HCT116 (cell line): Measurements from ENCODE around the gene STRBP. TPM values are rescaled to one million over a fixed set of nuclear protein-coding genes. Genes with fewer than 3 reads are reported as not detected.

Experiments used
- ATAC-seq: fragments of 200-7000 bp; cut with Tn5 transposase; 2 replicates; pipeline ENCODE4 v1.9.1; 2020; ENCODE audit warnings: mild to moderate bottlenecking, moderate library complexity
- BruUV-seq: library from RNA; stranded (reverse); fragments of 400-500 nt; replicated peaks from 2 replicates; lab custom pipeline; 2021; lab: Mats Ljungman, UMichigan
- CTCF ChIA-PET: fragments of 300-600 bp; sonication (Branson Sonifier 250); formaldehyde crosslinking; loops from one replicate; lab custom pipeline; 2021; ENCODE audit warnings: antibody characterized with exemption; lab: Charles Lee
- POLR2A ChIA-PET: fragments of 300-600, 350-600 bp; sonication (Branson Sonifier 250); formaldehyde crosslinking; loops from one replicate; lab custom pipeline; 2021; ENCODE audit warnings: antibody characterized with exemption; lab: Charles Lee
- RAD21 ChIA-PET, 2 experiments: fragments of 300-600 bp; sonication (Branson Sonifier 250); formaldehyde crosslinking; loops; one replicate each; lab custom pipeline; 2023; ENCODE audit warnings: low total read pairs in 2 of 2; ENCODE audit not compliant: uncharacterized antibody in 2 of 2, unreplicated experiment in 2 of 2, low non-redundant PET in 1 of 2; lab: Charles Lee
- DNase-seq: peaks from one replicate; pipeline ENCODE4 v3.0.0-alpha.2; 2010; ENCODE audit warnings: low read depth, low spot score
- H2AFZ ChIP-seq: fragments of 200-600 bp; shearing (Covaris generic), sonication (generic); 2 replicates; pipeline ENCODE4 v1.6.1; 2017; ENCODE audit warnings: low read depth, mixed run types, mixed read lengths, antibody characterized with exemption, low read length; ENCODE audit not compliant: poor library complexity, severe bottlenecking
- H3K27ac ChIP-seq: 2 replicates; pipeline ENCODE4 v1.5.1; 2012; ENCODE audit warnings: low read depth, low read length
- H3K27me3 ChIP-seq: fragments of 200-600 bp; sonication (generic); 2 replicates; pipeline ENCODE4 v1.6.1; 2016; ENCODE audit warnings: mixed run types, low read length, mixed read lengths; ENCODE audit not compliant: insufficient read depth
- H3K36me3 ChIP-seq, 2 experiments: fragments of 200-500 bp in 1 of 2; fragments of 200-600 bp in 1 of 2; sonication (Bioruptor generic) in 1 of 2; sonication (generic) in 1 of 2; 2 replicates each; pipeline versions ENCODE4 v1.5.1 to v1.6.1; 2014 to 2016; ENCODE audit warnings: low read length in 2 of 2, inconsistent platforms in 1 of 2, mixed read lengths in 1 of 2, mixed run types in 1 of 2; ENCODE audit not compliant: insufficient read depth in 2 of 2, control insufficient read depth in 1 of 2
- H3K4me1 ChIP-seq, 2 experiments: fragments of 200-600 bp in 1 of 2; sonication (generic) in 1 of 2; 2 replicates each; pipeline versions ENCODE4 v1.5.1 to v1.6.1; 2012 to 2017; ENCODE audit warnings: low read length in 2 of 2, inconsistent platforms in 1 of 2, mild to moderate bottlenecking in 1 of 2, mixed read lengths in 1 of 2, mixed run types in 1 of 2, moderate library complexity in 1 of 2; ENCODE audit not compliant: insufficient read depth in 2 of 2, control insufficient read depth in 1 of 2
- H3K4me2 ChIP-seq: fragments of 200-600 bp; sonication (generic); 2 replicates; pipeline ENCODE4 v1.6.1; 2017; ENCODE audit warnings: mixed run types, low read length, mixed read lengths
- H3K4me3 ChIP-seq, 2 experiments: fragments of 200-600 bp in 1 of 2; sonication (generic) in 1 of 2; replicated peaks in 1 of 2; 2 replicates each; pipeline ENCODE4 v1.5.1; 2011 to 2016; ENCODE audit warnings: low read length in 2 of 2, control low read depth in 1 of 2, low read depth in 1 of 2, mild to moderate bottlenecking in 1 of 2, mixed read lengths in 1 of 2, mixed run types in 1 of 2
- H3K79me2 ChIP-seq: fragments of 200-600 bp; sonication (generic); 2 replicates; pipeline ENCODE4 v1.6.1; 2017; ENCODE audit warnings: mild to moderate bottlenecking, mixed run types, low read length, moderate library complexity, mixed read lengths; ENCODE audit not compliant: insufficient read depth
- H3K9ac ChIP-seq: fragments of 200-600 bp; sonication (generic); 2 replicates; pipeline ENCODE4 v1.6.1; 2016; ENCODE audit warnings: low read length, mixed read lengths
- H3K9me2 ChIP-seq: fragments of 200-600 bp; sonication (generic), shearing (Covaris generic); 2 replicates; pipeline ENCODE4 v1.6.1; 2017; ENCODE audit warnings: mixed run types, mild to moderate bottlenecking, moderate library complexity; ENCODE audit not compliant: insufficient read depth
- H3K9me3 ChIP-seq, 2 experiments: fragments of 200-500 bp in 1 of 2; fragments of 200-600 bp in 1 of 2; sonication (Bioruptor generic) in 1 of 2; sonication (generic) in 1 of 2; 2 replicates each; pipeline ENCODE4 v1.6.1; 2014 to 2017; ENCODE audit warnings: low read length in 2 of 2, mixed read lengths in 2 of 2, inconsistent platforms in 1 of 2, low read depth in 1 of 2, mild to moderate bottlenecking in 1 of 2, mixed run types in 1 of 2, moderate library complexity in 1 of 2; ENCODE audit not compliant: control insufficient read depth in 1 of 2, insufficient read depth in 1 of 2
- H4K20me1 ChIP-seq: fragments of 200-600 bp; sonication (generic), shearing (Covaris generic); 2 replicates; pipeline ENCODE4 v1.6.1; 2017; ENCODE audit warnings: mixed run types, mild to moderate bottlenecking, moderate library complexity; ENCODE audit not compliant: insufficient read depth
- ATF3 ChIP-seq: IDR thresholded peaks from 2 replicates; pipeline ENCODE4 v1.6.1; 2012
- CEBPB ChIP-seq: IDR thresholded peaks from 2 replicates; pipeline ENCODE4 v1.6.1; 2012; ENCODE audit warnings: low read depth
- CTCF ChIP-seq, 3 experiments: fragments of 200-600 bp in 1 of 3; sonication (generic) in 1 of 3; IDR thresholded peaks in 2 of 3; conservative IDR thresholded peaks in 1 of 3; 2 replicates each; pipeline ENCODE4 v1.5.1; 2012 to 2017; ENCODE audit warnings: low read depth in 2 of 3, low read length in 2 of 3, antibody characterized with exemption in 1 of 3, borderline replicate concordance in 1 of 3, control low read depth in 1 of 3, mild to moderate bottlenecking in 1 of 3, mixed read lengths in 1 of 3, mixed run types in 1 of 3, moderate library complexity in 1 of 3; ENCODE audit not compliant: insufficient read depth in 1 of 3
- EGR1 ChIP-seq: IDR thresholded peaks from 2 replicates; pipeline ENCODE4 v1.6.1; 2012; ENCODE audit warnings: low read depth
- ELF1 ChIP-seq: IDR thresholded peaks from 2 replicates; pipeline ENCODE4 v1.6.1; 2012; ENCODE audit warnings: low read depth, borderline replicate concordance
- EZH2phosphoT487 ChIP-seq: fragments of 200-600 bp; IDR thresholded peaks from 2 replicates; pipeline ENCODE4 v1.6.1; 2018; ENCODE audit warnings: antibody characterized with exemption, borderline replicate concordance
- FOSL1 ChIP-seq: IDR thresholded peaks from 2 replicates; pipeline ENCODE4 v1.6.1; 2012; ENCODE audit warnings: low read depth
- MAX ChIP-seq: IDR thresholded peaks from 2 replicates; pipeline ENCODE4 v1.6.1; 2012
- POLR2A ChIP-seq: IDR thresholded peaks from 2 replicates; pipeline ENCODE4 v1.7.0; 2011; ENCODE audit warnings: borderline replicate concordance; ENCODE audit not compliant: insufficient read depth, insufficient read length; ENCODE audit errors: extremely low read depth
- POLR2AphosphoS5 ChIP-seq: IDR thresholded peaks from 2 replicates; pipeline ENCODE4 v1.6.1; 2011; ENCODE audit warnings: mild to moderate bottlenecking, low read depth, low read length, moderate library complexity
- REST ChIP-seq: IDR thresholded peaks from 2 replicates; pipeline ENCODE4 v1.6.1; 2012; ENCODE audit warnings: low read depth
- SIN3A ChIP-seq: IDR thresholded peaks from 2 replicates; pipeline ENCODE4 v1.6.1; 2012; ENCODE audit warnings: low read depth
- SP1 ChIP-seq: IDR thresholded peaks from 2 replicates; pipeline ENCODE4 v1.6.1; 2012; ENCODE audit warnings: low read depth
- SRF ChIP-seq: IDR thresholded peaks from 2 replicates; pipeline ENCODE4 v1.6.1; 2012; ENCODE audit warnings: low read depth
- TCF7L2 ChIP-seq: IDR thresholded peaks from 2 replicates; pipeline ENCODE4 v1.7.0; 2011; ENCODE audit warnings: borderline replicate concordance, inconsistent platforms; ENCODE audit not compliant: insufficient read depth, insufficient read length; ENCODE audit errors: extremely low read depth
- YY1 ChIP-seq: IDR thresholded peaks from 2 replicates; pipeline ENCODE4 v1.6.1; 2011; ENCODE audit warnings: low read length, low read depth, moderate library complexity, mild to moderate bottlenecking; ENCODE audit not compliant: insufficient replicate concordance; ENCODE audit errors: extremely low read depth
- ZBTB33 ChIP-seq: IDR thresholded peaks from 2 replicates; pipeline ENCODE4 v1.6.1; 2011; ENCODE audit warnings: mild to moderate bottlenecking, low read length, moderate library complexity; ENCODE audit not compliant: insufficient replicate concordance; ENCODE audit errors: extremely low read depth
- ZFX ChIP-seq: fragments of 450-650 bp; IDR thresholded peaks from 2 replicates; pipeline ENCODE4 v1.6.1; 2017
- intact Hi-C: fragments of 100-400 bp; cut with micrococcal nuclease; formaldehyde crosslinking; loops from 2 replicates; pipeline ENCODE4 v1.10.0; 2022
- total RNA-seq: library from RNA; stranded (reverse); gene quantifications from one replicate; pipeline ENCODE4 v1.2.1, GENCODE V29; 2021; ENCODE audit not compliant: unreplicated experiment

The STRBP gene
- total RNA-seq, 1 experiment from 2014 or later: 30.4 TPM

- Histone ChIP-seq H3K4me1 (no peaks in the 10 kb centered on the region), H3K36me3 (no peaks in the 10 kb centered on the region), H3K9me3 (no peaks in the 10 kb centered on the region), H3K79me2 (peaks cover 15% of the 10 kb centered on the region), H3K27ac (no peak overlapping the region), H4K20me1 (no peaks in the 10 kb centered on the region; the same call in 1 of the 2 replicates), H3K4me2 (no peak overlapping the region), H3K4me3 (no peak overlapping the region), H2AFZ (no peak overlapping the region), H3K9ac (no peak overlapping the region), H3K9me2 (no peaks in the 10 kb centered on the region), H3K27me3 (no peaks in the 10 kb centered on the region)
- RAD21 ChIA-PET: no interaction called here
- ATAC-seq (no peak), DNase-seq (no peak)
- no peak for TF ChIP-seq EGR1
- no peak for TF ChIP-seq SIN3A
- no peak for TF ChIP-seq SRF
- no peak for TF ChIP-seq REST
- no peak for TF ChIP-seq POLR2AphosphoS5
- no peak for TF ChIP-seq TCF7L2
- TF ChIP-seq FOSL1: no peak
- TF ChIP-seq CTCF (IDR thresholded peaks at IDR 0.05 in 2 of 3, conservative IDR thresholded peaks at IDR 0.05 in 1 of 3; ENCODE audit: borderline replicate concordance in 1 of 3, insufficient read depth in 1 of 3, low read depth in 2 of 3, low read length in 2 of 3): no peak
- TF ChIP-seq ATF3: no peak
- no peak for TF ChIP-seq CEBPB
- no peak for TF ChIP-seq YY1
- TF ChIP-seq ELF1: no peak
- TF ChIP-seq ZBTB33: no peak
- no peak for TF ChIP-seq POLR2A
- TF ChIP-seq ZFX: no peak
- no peak for TF ChIP-seq EZH2phosphoT487
- TF ChIP-seq MAX: no peak
- TF ChIP-seq SP1: no peak
- BruUV-seq: no TSS peak
- CTCF ChIA-PET: no interaction called here
- intact Hi-C loops: no loop called here
- POLR2A ChIA-PET: no interaction called here
These were observed 77.1 kb downstream of the STRBP start for GRCh38 chr9:123191260-123191659.
